A673 (cell line): ENCODE results near the gene SCUBE2. TPM values are rescaled to one million over a fixed set of nuclear protein-coding genes. Genes with fewer than 3 reads are reported as not detected.
"Not testable (repeated sequence)": the region's sequence is repeated elsewhere in the genome, so short reads cannot be mapped to it uniquely, and the experiment has no call there.

ENCODE experiments used
- BruUV-seq: library from RNA; stranded (reverse); fragments of 400-500 nt; replicated peaks from 2 replicates; lab custom pipeline; 2021; lab: Mats Ljungman, UMichigan
- CTCF ChIA-PET: fragments of 300-600 bp; sonication (Branson Sonifier 250); formaldehyde crosslinking; loops from one replicate; lab custom pipeline; 2022; ENCODE audit warnings: antibody characterized with exemption; lab: Charles Lee
- POLR2A ChIA-PET: fragments of 300-600 bp; sonication (Branson Sonifier 250); formaldehyde crosslinking; loops from one replicate; lab custom pipeline; 2022; ENCODE audit warnings: antibody characterized with exemption; ENCODE audit not compliant: low non-redundant PET; lab: Charles Lee
- DNase-seq: peaks from one replicate; pipeline ENCODE4 v3.0.0-alpha.2; 2015; ENCODE audit warnings: low spot score
- H3K27ac ChIP-seq: fragments of 200-600 bp; sonication (generic); 2 replicates; pipeline ENCODE4 v1.5.1; 2016; ENCODE audit warnings: mixed run types, low read depth, mild to moderate bottlenecking, mixed read lengths, antibody characterized with exemption, low read length; ENCODE audit not compliant: poor library complexity, severe bottlenecking
- H3K27me3 ChIP-seq: fragments of 200-600 bp; sonication (generic); replicated peaks from 2 replicates; pipeline ENCODE4 v1.6.1; 2017; ENCODE audit warnings: mixed run types, low read depth, mild to moderate bottlenecking, mixed read lengths, antibody characterized with exemption, low read length; ENCODE audit not compliant: insufficient read depth, poor library complexity
- H3K36me3 ChIP-seq: fragments of 200-600 bp; sonication (generic); 2 replicates; pipeline ENCODE4 v1.6.1; 2016; ENCODE audit warnings: mixed run types, mild to moderate bottlenecking, mixed read lengths, antibody characterized with exemption, low read length; ENCODE audit not compliant: insufficient read depth, poor library complexity, severe bottlenecking
- H3K4me1 ChIP-seq: fragments of 200-600 bp; sonication (generic); 2 replicates; pipeline ENCODE4 v1.6.1; 2017; ENCODE audit warnings: mixed run types, mild to moderate bottlenecking, mixed read lengths, antibody characterized with exemption, low read length; ENCODE audit not compliant: insufficient read depth, poor library complexity, severe bottlenecking
- H3K4me3 ChIP-seq: fragments of 200-600 bp; sonication (generic); 2 replicates; pipeline ENCODE4 v1.5.1; 2016; ENCODE audit warnings: low read depth, mixed run types, mild to moderate bottlenecking, mixed read lengths, low read length; ENCODE audit not compliant: poor library complexity, severe bottlenecking
- H3K9me3 ChIP-seq: fragments of 200-600 bp; sonication (generic); 2 replicates; pipeline ENCODE4 v1.6.1; 2016; ENCODE audit warnings: mixed run types, low read depth, mild to moderate bottlenecking, mixed read lengths, antibody characterized with exemption, low read length; ENCODE audit not compliant: poor library complexity, severe bottlenecking
- CTCF ChIP-seq: fragments of 300-800, 200-600 bp; sonication (generic); conservative IDR thresholded peaks from 2 replicates; pipeline ENCODE4 v1.5.1; 2017; ENCODE audit warnings: low read depth, mild to moderate bottlenecking, antibody characterized with exemption, low read length, moderate library complexity, mixed read lengths
- EZH2 ChIP-seq: fragments of 200-600 bp; sonication (generic); IDR thresholded peaks from 2 replicates; pipeline ENCODE4 v1.6.1; 2017; ENCODE audit warnings: borderline replicate concordance, low read depth, mild to moderate bottlenecking, mixed read lengths, antibody characterized with exemption, low read length; ENCODE audit not compliant: poor library complexity, severe bottlenecking
- intact Hi-C: fragments of 100-400 bp; cut with micrococcal nuclease; formaldehyde crosslinking; loops from one replicate; pipeline ENCODE4 v1.10.0; 2022; ENCODE audit not compliant: unreplicated experiment
- total RNA-seq: library from RNA; stranded (reverse); gene quantifications from 2 replicates; pipeline ENCODE4 v1.2.3, GENCODE V29; 2021

SCUBE2 gene
- total RNA-seq, 1 experiment from 2014 or later, result 1.4 TPM

GRCh38 chr11:9013373-9013772, 78.0 kb downstream of the SCUBE2 start:
- Histone ChIP-seq H3K36me3 (no peaks in the 10 kb centered on the region), H3K9me3 (no peaks in the 10 kb centered on the region), H3K4me1 (no peaks in the 10 kb centered on the region), H3K27ac (no peak overlapping the region), H3K27me3 (no peaks in the 10 kb centered on the region), H3K4me3 (no peak overlapping the region)
- intact Hi-C loops, result no loop called here
- POLR2A ChIA-PET, result no interaction called here
- TF ChIP-seq CTCF (no peak), EZH2 (no peak)
- no peak for DNase-seq
- CTCF ChIA-PET, result no interaction called here
- BruUV-seq, result no TSS peak

GRCh38 chr11:9009538-9009937, 81.9 kb downstream of the SCUBE2 start:
- POLR2A ChIA-PET, DNase-seq, H3K4me1 ChIP-seq, intact Hi-C loops, H3K27ac ChIP-seq, CTCF ChIA-PET, H3K36me3 ChIP-seq, H3K9me3 ChIP-seq, H3K4me3 ChIP-seq, BruUV-seq: not testable (repeated sequence)
- H3K27me3 ChIP-seq, result peaks cover 15% of the 10 kb centered on the region

GRCh38 chr11:9008661-9009060, 82.7 kb downstream of the SCUBE2 start:
- H3K27ac ChIP-seq, result no peak overlapping the region
- DNase-seq, result no peak
- no peaks in the 10 kb centered on the region for H3K36me3 ChIP-seq
- CTCF ChIA-PET, result no interaction called here
- POLR2A ChIA-PET, result no interaction called here
- TF ChIP-seq EZH2, result no peak
- TF ChIP-seq CTCF, result no peak
- peaks cover 7% of the 10 kb centered on the region for H3K4me1 ChIP-seq
- intact Hi-C loops, result no loop called here
- no TSS peak for BruUV-seq
- no peak overlapping the region for H3K4me3 ChIP-seq
- peaks cover 24% of the 10 kb centered on the region for H3K27me3 ChIP-seq
- no peaks in the 10 kb centered on the region for H3K9me3 ChIP-seq

GRCh38 chr11:9008011-9008550, 83.3 kb downstream of the SCUBE2 start:
- H3K36me3 ChIP-seq, result no peaks in the 10 kb centered on the region
- H3K9me3 ChIP-seq, result no peaks in the 10 kb centered on the region
- no peak for DNase-seq
- no TSS peak for BruUV-seq
- H3K4me3 ChIP-seq, result no peak overlapping the region
- CTCF ChIA-PET, result no interaction called here
- peaks cover 29% of the 10 kb centered on the region for H3K27me3 ChIP-seq
- peaks cover 12% of the 10 kb centered on the region for H3K4me1 ChIP-seq
- no peak for TF ChIP-seq CTCF
- no peak for TF ChIP-seq EZH2
- intact Hi-C loops, result no loop called here
- no peak overlapping the region for H3K27ac ChIP-seq
- POLR2A ChIA-PET, result no interaction called here
